ENCODE measurements around the gene WWOX. TPM values are rescaled to one million over a fixed set of nuclear protein-coding genes. Genes with fewer than 3 reads are reported as not detected.

Gene WWOX
- total and polyA plus RNA-seq, 2 of the 4 experiments (the other 2 are of a cell fraction), result 2.7 to 5.4 TPM

DNA sequence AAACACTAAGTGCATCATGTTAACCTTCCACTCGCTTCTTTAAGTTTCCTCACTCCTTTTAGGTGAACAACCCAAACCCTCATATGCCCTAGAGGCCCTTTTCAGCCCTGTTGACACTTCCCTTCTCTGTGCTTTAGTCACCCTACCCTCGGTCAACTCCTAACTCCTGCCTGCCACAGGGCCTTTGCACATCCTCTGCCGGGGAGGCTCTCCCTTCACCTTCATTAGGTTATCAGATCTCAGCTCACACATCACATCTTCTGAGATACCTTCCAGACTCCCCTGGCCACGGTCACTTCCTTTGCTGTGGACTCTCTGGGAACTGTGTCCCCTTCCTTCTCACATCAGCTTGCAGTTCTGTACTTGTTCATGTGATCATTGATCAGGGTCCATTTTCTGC, 926.7 kb downstream of the WWOX start:
- Histone ChIP-seq H3K23ac (ENCODE audit: low read depth, low read length) (no peak overlapping the region), H2BK15ac (ENCODE audit: low read depth, low read length) (no peak overlapping the region), H3K79me1 (ENCODE audit: low read depth in 1 of 2, low read length in 2 of 2) (no peaks in the 10 kb centered on the region), H3K27ac (ENCODE audit: insufficient read depth, low read length) (no peak overlapping the region), H3K9me3 (ENCODE audit: control insufficient read depth, insufficient read depth, low read length) (peaks cover 29% of the 10 kb centered on the region), H3K9me1 (ENCODE audit: insufficient read depth, low read length) (no peaks in the 10 kb centered on the region), H4K20me1 (ENCODE audit: insufficient read depth, low read length) (no peaks in the 10 kb centered on the region), H2BK20ac (ENCODE audit: low read depth, low read length) (no peak overlapping the region), H2BK5ac (ENCODE audit: low read depth, low read length, poor library complexity, severe bottlenecking) (no peak overlapping the region), H2BK120ac (ENCODE audit: low read depth, low read length) (no peak overlapping the region), H3K56ac (ENCODE audit: extremely low read depth, insufficient read depth, low read length) (no peak overlapping the region), H3K4me3 (ENCODE audit: insufficient read depth, low read depth, low read length) (no peak overlapping the region), H3K4ac (ENCODE audit: low read depth, low read length) (no peak overlapping the region), H2AK5ac (ENCODE audit: low read depth, low read length) (no peak overlapping the region), H3K4me1 (ENCODE audit: control insufficient read depth, insufficient read depth, low read length) (no peaks in the 10 kb centered on the region), H2AK9ac (replicated peaks; ENCODE audit: low read depth, low read length, poor library complexity) (no peak overlapping the region), H3K4me2 (ENCODE audit: low read depth, low read length) (no peak overlapping the region), H2AFZ (replicated peaks; ENCODE audit: low read length, poor library complexity) (no peak overlapping the region), H4K91ac (ENCODE audit: insufficient read depth, low read depth, low read length) (no peak overlapping the region), H4K8ac (ENCODE audit: low read depth in 2 of 2, low read length in 2 of 2) (no peak overlapping the region), H3K27me3 (ENCODE audit: control insufficient read depth, insufficient read depth, low read length) (no peaks in the 10 kb centered on the region), H3K18ac (ENCODE audit: low read depth, low read length) (no peak overlapping the region), H4K5ac (ENCODE audit: low read depth, low read length) (no peak overlapping the region), H3K14ac (replicated peaks; ENCODE audit: low read depth, low read length) (no peak overlapping the region), H3K9ac (ENCODE audit: low read depth, low read length) (no peak overlapping the region), H3K36me3 (ENCODE audit: control insufficient read depth, insufficient read depth, low read length) (no peaks in the 10 kb centered on the region)
- CTCF ChIA-PET, result no interaction called here
- POLR2A ChIA-PET (ENCODE audit: unreplicated experiment), result no interaction called here
- 53% methylated on average over 4 of the region's 4 CpGs; no CpG with 5 or more reads in 1 of the 2 experiments for WGBS, 2 experiments (ENCODE audit: extremely low coverage in 2 of 2, insufficient read length in 1 of 2)
- intact Hi-C loops (cut with micrococcal nuclease) (no loop called here), in situ Hi-C loops (cut with MboI; ENCODE audit: low sequenced_read_pairs) (no loop called here), dilution Hi-C loops (cut with HindIII; ENCODE audit: low sequenced_read_pairs, unreplicated experiment) (no loop called here)
- TF ChIP-seq ELK1 (IDR thresholded peaks at IDR 0.05; ENCODE audit: borderline replicate concordance, low read depth, low read length) (no peak), RFX5 (IDR thresholded peaks at IDR 0.05; ENCODE audit: low read depth, low read length) (no peak), SMC3 (IDR thresholded peaks at IDR 0.05; ENCODE audit: low read depth, low read length) (no peak), POLR2A (IDR thresholded peaks at IDR 0.05; ENCODE audit: low read depth, low read length) (no peak), RCOR1 (IDR thresholded peaks at IDR 0.05; ENCODE audit: insufficient replicate concordance, low read length) (no peak), BHLHE40 (IDR thresholded peaks at IDR 0.05; ENCODE audit: low read depth, low read length) (no peak), FOS (IDR thresholded peaks at IDR 0.05; ENCODE audit: low read depth, low read length) (no peak), MAZ (IDR thresholded peaks at IDR 0.05; ENCODE audit: borderline replicate concordance, low read depth, low read length) (no peak), CEBPB (IDR thresholded peaks at IDR 0.05; ENCODE audit: low read depth, low read length) (no peak), CHD1 (IDR thresholded peaks at IDR 0.05; ENCODE audit: low read depth, low read length) (no peak), MXI1 (IDR thresholded peaks at IDR 0.05; ENCODE audit: borderline replicate concordance, low read depth, low read length) (no peak), MAFK (IDR thresholded peaks at IDR 0.05; ENCODE audit: low read depth, low read length) (no peak), RAD21 (IDR thresholded peaks at IDR 0.05; ENCODE audit: low read length) (no peak), NFE2L2 (IDR thresholded peaks at IDR 0.05; ENCODE audit: low read depth, low read length) (no peak)
- TF ChIP-seq, protein P1, sequence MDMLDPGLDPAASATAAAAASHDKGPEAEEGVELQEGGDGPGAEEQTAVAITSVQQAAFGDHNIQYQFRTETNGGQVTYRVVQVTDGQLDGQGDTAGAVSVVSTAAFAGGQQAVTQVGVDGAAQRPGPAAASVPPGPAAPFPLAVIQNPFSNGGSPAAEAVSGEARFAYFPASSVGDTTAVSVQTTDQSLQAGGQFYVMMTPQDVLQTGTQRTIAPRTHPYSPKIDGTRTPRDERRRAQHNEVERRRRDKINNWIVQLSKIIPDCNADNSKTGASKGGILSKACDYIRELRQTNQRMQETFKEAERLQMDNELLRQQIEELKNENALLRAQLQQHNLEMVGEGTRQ (IDR thresholded peaks at IDR 0.05; ENCODE audit: low read depth, low read length), result no peak
- TF ChIP-seq, protein P2, sequence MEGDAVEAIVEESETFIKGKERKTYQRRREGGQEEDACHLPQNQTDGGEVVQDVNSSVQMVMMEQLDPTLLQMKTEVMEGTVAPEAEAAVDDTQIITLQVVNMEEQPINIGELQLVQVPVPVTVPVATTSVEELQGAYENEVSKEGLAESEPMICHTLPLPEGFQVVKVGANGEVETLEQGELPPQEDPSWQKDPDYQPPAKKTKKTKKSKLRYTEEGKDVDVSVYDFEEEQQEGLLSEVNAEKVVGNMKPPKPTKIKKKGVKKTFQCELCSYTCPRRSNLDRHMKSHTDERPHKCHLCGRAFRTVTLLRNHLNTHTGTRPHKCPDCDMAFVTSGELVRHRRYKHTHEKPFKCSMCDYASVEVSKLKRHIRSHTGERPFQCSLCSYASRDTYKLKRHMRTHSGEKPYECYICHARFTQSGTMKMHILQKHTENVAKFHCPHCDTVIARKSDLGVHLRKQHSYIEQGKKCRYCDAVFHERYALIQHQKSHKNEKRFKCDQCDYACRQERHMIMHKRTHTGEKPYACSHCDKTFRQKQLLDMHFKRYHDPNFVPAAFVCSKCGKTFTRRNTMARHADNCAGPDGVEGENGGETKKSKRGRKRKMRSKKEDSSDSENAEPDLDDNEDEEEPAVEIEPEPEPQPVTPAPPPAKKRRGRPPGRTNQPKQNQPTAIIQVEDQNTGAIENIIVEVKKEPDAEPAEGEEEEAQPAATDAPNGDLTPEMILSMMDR (conservative IDR thresholded peaks at IDR 0.05; ENCODE audit: low read depth, low read length), result no peak
- no peak for ATAC-seq (ENCODE audit: low read depth)
- no peak for DNase-seq
- no TSS peak for BruUV-seq (replicated peaks)
